ENCODE measurements around the gene ALPL.

Gene ALPL

GRCh38 chr1:21610989-21611785 lies 102.0 kb downstream of the ALPL start:
- TF ChIP-seq, protein P1, sequence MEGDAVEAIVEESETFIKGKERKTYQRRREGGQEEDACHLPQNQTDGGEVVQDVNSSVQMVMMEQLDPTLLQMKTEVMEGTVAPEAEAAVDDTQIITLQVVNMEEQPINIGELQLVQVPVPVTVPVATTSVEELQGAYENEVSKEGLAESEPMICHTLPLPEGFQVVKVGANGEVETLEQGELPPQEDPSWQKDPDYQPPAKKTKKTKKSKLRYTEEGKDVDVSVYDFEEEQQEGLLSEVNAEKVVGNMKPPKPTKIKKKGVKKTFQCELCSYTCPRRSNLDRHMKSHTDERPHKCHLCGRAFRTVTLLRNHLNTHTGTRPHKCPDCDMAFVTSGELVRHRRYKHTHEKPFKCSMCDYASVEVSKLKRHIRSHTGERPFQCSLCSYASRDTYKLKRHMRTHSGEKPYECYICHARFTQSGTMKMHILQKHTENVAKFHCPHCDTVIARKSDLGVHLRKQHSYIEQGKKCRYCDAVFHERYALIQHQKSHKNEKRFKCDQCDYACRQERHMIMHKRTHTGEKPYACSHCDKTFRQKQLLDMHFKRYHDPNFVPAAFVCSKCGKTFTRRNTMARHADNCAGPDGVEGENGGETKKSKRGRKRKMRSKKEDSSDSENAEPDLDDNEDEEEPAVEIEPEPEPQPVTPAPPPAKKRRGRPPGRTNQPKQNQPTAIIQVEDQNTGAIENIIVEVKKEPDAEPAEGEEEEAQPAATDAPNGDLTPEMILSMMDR (IDR thresholded peaks at IDR 0.05): no peak

GRCh38 chr1:21612057-21612456 lies 102.8 kb downstream of the ALPL start:
- TF ChIP-seq, protein P1 (IDR thresholded peaks at IDR 0.05): no peak

DNA sequence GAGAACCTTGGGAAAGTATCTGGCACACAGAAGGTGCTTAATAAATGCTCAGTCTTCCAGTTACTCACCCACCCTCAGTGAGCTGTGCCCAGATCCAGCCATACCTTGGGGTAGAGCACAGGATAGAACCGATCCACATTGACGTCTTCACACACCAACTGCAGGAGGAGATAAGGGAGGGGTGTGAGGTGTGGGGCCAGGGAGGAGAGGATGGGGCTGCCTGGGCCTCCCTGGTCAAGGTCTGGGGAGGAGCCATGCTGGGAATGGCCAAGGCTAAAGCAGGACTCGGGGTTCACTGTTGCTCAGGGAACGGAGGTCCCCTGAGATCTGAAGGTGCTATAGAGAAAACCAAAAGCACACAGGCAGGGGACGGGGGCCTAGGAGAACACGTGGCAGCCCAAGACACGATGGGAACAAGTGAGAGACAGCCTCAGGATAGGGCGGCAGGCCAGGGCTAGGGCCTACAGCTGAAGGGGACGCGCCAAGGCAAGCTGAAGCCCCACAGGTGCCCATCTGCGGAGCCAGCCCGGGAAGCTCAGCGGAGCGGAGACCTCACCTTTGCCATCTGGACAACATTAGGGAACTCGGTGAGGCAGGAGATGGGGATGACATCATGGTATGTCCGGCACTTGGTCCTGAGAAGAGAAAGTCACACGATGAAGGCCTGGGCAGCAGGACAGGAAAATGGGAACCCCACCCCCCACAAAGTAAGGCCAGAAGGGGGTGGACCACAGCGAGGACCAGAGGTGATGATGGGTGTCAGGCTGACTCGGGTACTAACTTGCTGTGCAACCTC lies 104.0 kb downstream of the ALPL start:
- TF ChIP-seq, protein P1 (IDR thresholded peaks at IDR 0.05): no peak

DNA sequence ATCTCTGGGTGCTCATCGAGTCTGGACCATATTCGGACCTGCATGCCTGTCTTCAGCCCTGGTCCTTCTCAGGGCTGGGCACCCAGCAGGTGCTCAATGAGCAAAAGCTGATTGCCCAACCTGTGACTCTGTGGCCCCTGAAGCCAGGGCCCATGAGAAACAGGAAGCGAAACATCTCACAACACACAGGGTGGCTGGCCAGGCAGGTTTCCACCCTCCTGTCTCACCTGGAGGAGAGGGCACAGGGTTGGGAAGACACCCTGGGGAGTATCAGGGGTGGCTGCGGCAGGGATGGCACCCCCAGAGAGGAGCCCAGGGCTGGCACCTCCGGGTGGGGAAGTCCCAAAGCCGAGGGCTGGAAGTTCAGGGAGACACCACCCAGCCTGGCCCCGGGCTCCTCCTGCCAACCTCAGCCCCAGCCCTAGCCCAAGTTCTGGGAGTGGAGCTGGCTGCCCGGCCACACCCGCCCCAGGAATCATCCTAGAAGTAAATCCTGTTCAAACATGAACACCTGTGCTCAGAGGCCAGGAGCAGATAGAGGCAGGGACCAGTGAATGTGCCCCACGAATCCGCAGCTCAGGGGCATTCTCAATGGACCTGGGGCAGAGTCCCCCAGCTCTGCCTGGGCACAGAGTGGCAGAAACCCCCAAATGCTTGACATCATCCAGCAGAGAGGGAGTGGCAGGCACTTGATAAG lies 105.3 kb downstream of the ALPL start:
- TF ChIP-seq, protein P1 (IDR thresholded peaks at IDR 0.05): no peak

GRCh38 chr1:21616372-21616771 lies 107.1 kb downstream of the ALPL start:
- TF ChIP-seq, protein P1 (IDR thresholded peaks at IDR 0.05): no peak

DNA sequence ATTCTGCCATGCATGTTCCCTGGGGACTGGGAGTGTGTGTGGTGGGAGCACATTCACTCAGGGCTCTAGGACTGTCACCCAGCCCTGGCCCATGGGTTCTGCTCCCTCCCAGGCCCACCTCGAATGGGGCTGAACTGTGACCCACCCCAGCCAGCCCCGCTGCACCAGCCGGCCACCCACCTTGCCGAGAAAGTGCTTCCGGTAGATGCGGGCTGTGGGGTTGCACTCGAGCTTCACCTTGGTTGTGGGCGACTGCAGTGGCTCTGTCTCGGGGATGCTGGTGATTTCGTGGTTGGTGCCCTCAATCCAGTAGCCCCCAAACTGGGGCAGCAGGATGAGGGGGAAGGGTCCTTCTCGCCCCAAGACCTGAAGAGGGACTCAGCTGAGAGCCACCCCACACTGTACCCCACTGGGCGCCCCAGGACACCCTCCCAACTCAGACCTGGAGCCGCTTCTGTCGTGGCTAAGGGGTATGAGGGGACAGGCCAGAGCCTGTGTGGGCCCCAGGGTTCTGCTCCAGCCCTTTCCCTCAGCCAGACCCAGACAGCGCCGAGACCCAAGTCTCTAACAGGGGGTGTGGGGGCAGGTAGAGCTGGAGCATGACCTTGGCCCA lies 108.0 kb downstream of the ALPL start:
- TF ChIP-seq, protein P1 (IDR thresholded peaks at IDR 0.05): no peak

DNA sequence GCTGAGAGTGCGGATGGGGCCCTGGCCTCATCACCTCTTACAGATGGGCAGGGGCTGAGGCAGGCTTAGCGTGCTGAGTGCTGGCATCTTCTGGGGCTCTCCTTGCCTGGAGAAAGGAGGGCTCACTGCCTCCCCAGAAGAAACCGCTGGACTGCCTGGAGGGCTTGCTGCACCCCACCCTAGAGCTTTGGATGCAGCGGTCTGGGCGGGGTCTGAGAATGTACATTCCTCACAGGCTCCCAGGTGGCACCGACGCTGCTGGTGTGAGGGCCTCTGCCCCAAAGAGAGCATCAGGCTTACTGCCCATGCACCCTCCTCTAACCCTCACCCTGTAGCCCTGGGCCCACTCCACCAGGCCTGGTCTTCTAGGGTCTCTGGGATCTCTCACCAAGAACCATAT lies 108.8 kb downstream of the ALPL start:
- TF ChIP-seq, protein P1 (IDR thresholded peaks at IDR 0.05): no peak

Data from LNCAP (cell line).